Calu3 (cell line): ENCODE data around the gene NRG2. TPM values are rescaled to one million over a fixed set of nuclear protein-coding genes. Genes with fewer than 3 reads are reported as not detected.

Experiments used
- BruUV-seq: library from RNA; stranded (reverse); fragments of 400-500 nt; replicated peaks from 2 replicates; lab custom pipeline; 2021; lab: Mats Ljungman, UMichigan
- CTCF ChIA-PET: fragments of 300-600 bp; sonication (Branson Sonifier 250); formaldehyde crosslinking; loops from one replicate; lab custom pipeline; 2022; ENCODE audit warnings: antibody characterized with exemption; lab: Charles Lee
- DNase-seq: peaks from one replicate; pipeline ENCODE4 v3.0.0; 2022
- H3K27ac Mint-ChIP-seq: one replicate; pipeline ENCODE4 v1.8.0; 2022; ENCODE audit warnings: mixed read lengths; ENCODE audit not compliant: unreplicated experiment
- H3K27me3 Mint-ChIP-seq: one replicate; pipeline ENCODE4 v1.8.0; 2022; ENCODE audit warnings: mixed read lengths; ENCODE audit not compliant: unreplicated experiment
- H3K36me3 Mint-ChIP-seq: one replicate; pipeline ENCODE4 v1.8.0; 2022; ENCODE audit warnings: mild to moderate bottlenecking, moderate library complexity, mixed read lengths; ENCODE audit not compliant: insufficient read depth, unreplicated experiment
- H3K4me1 Mint-ChIP-seq: one replicate; pipeline ENCODE4 v1.8.0; 2022; ENCODE audit warnings: mild to moderate bottlenecking, low read depth, mixed read lengths; ENCODE audit not compliant: unreplicated experiment
- H3K4me3 Mint-ChIP-seq: one replicate; pipeline ENCODE4 v1.8.0; 2022; ENCODE audit warnings: mild to moderate bottlenecking, low read depth, moderate library complexity, mixed read lengths; ENCODE audit not compliant: unreplicated experiment
- H3K9me3 Mint-ChIP-seq: one replicate; pipeline ENCODE4 v1.8.0; 2022; ENCODE audit warnings: low read depth, mixed read lengths; ENCODE audit not compliant: unreplicated experiment
- intact Hi-C: fragments of 100-400 bp; cut with micrococcal nuclease; formaldehyde crosslinking; loops from one replicate; pipeline ENCODE4 v1.10.0; 2022; ENCODE audit not compliant: unreplicated experiment
- total RNA-seq: library from RNA; stranded (reverse); gene quantifications from 2 replicates; pipeline ENCODE4 v1.2.3, GENCODE V29; 2022
- TF ChIP-seq, protein P1 (sequence below): fragments of 200-600 bp; IDR thresholded peaks from one replicate; pipeline ENCODE4 v1.8.0; 2022; ENCODE audit warnings: antibody characterized with exemption; ENCODE audit not compliant: unreplicated experiment

The NRG2 gene
- total RNA-seq, 1 experiment from 2014 or later: 1.4 TPM

DNA sequence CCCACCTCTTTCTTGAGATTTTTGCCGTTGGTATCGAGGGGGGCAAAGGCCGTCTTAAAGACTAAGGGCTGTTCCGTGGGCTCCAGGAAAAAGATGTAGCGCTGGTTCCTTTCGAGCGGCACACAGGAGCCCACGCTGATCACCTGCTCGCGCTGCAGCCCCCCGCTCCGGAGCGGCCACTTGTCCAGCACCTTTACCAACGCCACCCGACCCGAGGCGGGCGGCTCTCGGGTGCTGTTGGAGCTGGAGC lies 781 bp downstream of the NRG2 start:
- BruUV-seq: no TSS peak
- peaks cover 22% of the 10 kb centered on the region for H3K36me3 Mint-ChIP-seq
- intact Hi-C loops: loop anchor here (5.0 kb wide), 1 partner anchor 70 kb away; no protein-coding TSS in a partner anchor
- no peak for DNase-seq
- H3K4me1 Mint-ChIP-seq: peaks cover 30% of the 10 kb centered on the region
- H3K4me3 Mint-ChIP-seq: peak overlapping the region; percentile 83
- no peak overlapping the region for H3K27ac Mint-ChIP-seq
- TF ChIP-seq, protein P1, sequence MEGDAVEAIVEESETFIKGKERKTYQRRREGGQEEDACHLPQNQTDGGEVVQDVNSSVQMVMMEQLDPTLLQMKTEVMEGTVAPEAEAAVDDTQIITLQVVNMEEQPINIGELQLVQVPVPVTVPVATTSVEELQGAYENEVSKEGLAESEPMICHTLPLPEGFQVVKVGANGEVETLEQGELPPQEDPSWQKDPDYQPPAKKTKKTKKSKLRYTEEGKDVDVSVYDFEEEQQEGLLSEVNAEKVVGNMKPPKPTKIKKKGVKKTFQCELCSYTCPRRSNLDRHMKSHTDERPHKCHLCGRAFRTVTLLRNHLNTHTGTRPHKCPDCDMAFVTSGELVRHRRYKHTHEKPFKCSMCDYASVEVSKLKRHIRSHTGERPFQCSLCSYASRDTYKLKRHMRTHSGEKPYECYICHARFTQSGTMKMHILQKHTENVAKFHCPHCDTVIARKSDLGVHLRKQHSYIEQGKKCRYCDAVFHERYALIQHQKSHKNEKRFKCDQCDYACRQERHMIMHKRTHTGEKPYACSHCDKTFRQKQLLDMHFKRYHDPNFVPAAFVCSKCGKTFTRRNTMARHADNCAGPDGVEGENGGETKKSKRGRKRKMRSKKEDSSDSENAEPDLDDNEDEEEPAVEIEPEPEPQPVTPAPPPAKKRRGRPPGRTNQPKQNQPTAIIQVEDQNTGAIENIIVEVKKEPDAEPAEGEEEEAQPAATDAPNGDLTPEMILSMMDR: no peak
- CTCF ChIA-PET: interaction anchor here (0.6 to 2.7 kb wide), 2 partner anchors 66 to 73 kb away, joined by 4 to 10 read pairs; no protein-coding TSS in a partner anchor
- H3K9me3 Mint-ChIP-seq: no peaks in the 10 kb centered on the region
- H3K27me3 Mint-ChIP-seq: peaks cover 28% of the 10 kb centered on the region

DNA sequence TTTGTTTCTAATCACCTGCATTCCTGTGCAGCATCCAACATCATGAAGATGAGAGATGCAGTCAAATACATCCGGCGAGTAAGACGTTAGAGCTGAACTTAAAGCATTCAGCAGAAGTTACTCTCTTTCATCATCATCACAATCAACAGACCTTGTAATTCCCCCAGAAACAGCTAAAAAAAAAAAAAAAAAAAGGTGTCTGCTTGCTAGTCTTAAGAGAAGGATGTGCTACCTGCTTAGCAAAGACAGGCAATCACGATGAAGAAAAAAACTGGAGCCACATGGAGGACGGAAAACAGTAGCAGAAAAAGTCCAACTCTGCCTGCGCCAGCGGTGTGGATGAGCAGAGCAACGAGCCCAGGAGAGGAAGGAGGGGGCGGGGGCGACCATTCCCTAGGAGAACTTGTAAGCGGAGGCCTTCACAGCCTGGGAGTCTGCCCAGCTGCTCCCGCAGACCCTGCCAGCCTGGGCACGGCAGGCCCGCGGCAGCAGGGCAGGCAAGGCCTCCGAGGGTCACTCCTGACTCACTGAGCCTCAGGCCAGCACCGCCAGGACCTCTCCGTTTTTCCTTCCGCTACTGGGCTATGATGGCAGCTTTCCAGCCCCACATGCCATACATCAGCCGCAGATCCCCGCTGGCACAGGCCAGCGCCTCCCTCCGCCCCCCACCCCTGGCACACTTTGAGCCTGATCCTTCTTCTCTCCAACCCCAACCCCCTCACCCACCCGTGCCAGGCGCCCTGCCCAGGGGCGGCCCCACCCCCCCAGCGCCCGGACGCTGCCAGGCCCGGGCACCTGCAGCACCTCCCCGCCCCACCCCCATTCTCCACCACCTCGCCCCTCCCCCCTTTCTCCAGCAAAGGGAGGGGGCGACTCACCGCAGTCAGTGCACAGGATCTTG lies 1.4 kb downstream of the NRG2 start:
- intact Hi-C loops: loop anchor here (5.0 kb wide), 1 partner anchor 69 kb away; no protein-coding TSS in a partner anchor
- Mint-ChIP-seq H3K9me3 (no peaks in the 10 kb centered on the region), H3K4me3 (peak overlapping the region; percentile 83), H3K4me1 (peaks cover 30% of the 10 kb centered on the region), H3K27ac (peak overlapping the region; percentile 38), H3K27me3 (peaks cover 28% of the 10 kb centered on the region), H3K36me3 (peaks cover 22% of the 10 kb centered on the region)
- DNase-seq: peak; percentile 74
- TF ChIP-seq, protein P1: no peak
- CTCF ChIA-PET: interaction anchor here (0.6 to 2.7 kb wide), 3 partner anchors 8 to 73 kb away, joined by 4 to 10 read pairs (median 4); no protein-coding TSS in a partner anchor
- BruUV-seq: no TSS peak

DNA sequence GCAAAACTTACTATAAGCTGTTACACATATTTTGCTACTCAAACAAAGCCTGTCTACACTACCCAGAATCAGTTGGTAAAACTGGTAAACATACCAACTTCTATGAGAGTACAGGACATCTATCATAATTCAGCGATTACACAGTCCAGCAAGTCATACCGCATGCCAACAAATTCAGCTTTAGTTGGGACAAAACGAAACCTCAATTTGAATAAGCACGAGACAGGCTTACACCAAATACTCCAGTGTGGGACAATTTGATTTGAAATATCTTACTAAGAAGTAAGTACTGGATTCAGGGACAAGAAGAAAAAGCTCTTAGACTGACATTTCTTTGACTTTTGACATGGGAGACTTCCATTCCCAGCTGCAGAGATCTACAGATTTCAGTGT lies 2.0 kb downstream of the NRG2 start:
- CTCF ChIA-PET: interaction anchor here (2.7 kb wide), 1 partner anchor 72 kb away, joined by 10 read pairs; no protein-coding TSS in a partner anchor

DNA sequence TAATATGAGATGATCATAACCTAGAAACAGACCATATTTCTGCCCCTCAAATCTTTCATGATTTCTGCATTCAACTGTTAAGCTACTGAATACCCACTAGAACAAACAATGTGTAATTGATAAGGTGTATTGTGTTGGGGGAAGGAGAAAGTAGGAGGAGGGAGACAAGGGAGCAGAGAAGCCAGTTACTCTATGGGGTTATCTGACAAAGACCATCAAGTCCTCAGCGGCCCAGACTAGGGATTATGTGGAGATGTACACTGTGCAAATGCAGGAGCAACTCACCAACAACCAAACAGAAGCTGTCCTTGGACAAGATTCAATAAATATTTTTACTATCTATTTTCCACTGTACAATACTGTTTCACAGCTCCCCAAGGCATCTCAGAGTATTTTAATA lies 2.7 kb downstream of the NRG2 start:
- TF ChIP-seq, protein P1: no peak
- no TSS peak for BruUV-seq
- Mint-ChIP-seq H3K4me1 (peaks cover 30% of the 10 kb centered on the region), H3K4me3 (no peak overlapping the region), H3K9me3 (no peaks in the 10 kb centered on the region), H3K36me3 (peaks cover 22% of the 10 kb centered on the region), H3K27me3 (peaks cover 17% of the 10 kb centered on the region), H3K27ac (no peak overlapping the region)
- intact Hi-C loops: loop anchor here (5.0 kb wide), 1 partner anchor 68 kb away; no protein-coding TSS in a partner anchor
- no peak for DNase-seq
- CTCF ChIA-PET: interaction anchor here (1.3 kb wide), 1 partner anchor 71 kb away, joined by 4 read pairs; no protein-coding TSS in a partner anchor

More for the DNA sequence above, 2.0 kb downstream of the NRG2 start:
- peaks cover 22% of the 10 kb centered on the region for H3K36me3 Mint-ChIP-seq
- H3K27ac Mint-ChIP-seq: peak overlapping the region; percentile 38
- H3K27me3 Mint-ChIP-seq: peaks cover 25% of the 10 kb centered on the region
- no peaks in the 10 kb centered on the region for H3K9me3 Mint-ChIP-seq
- H3K4me1 Mint-ChIP-seq: peaks cover 30% of the 10 kb centered on the region
- intact Hi-C loops: loop anchor here (5.0 kb wide), 1 partner anchor 69 kb away; no protein-coding TSS in a partner anchor
- TF ChIP-seq, protein P1: no peak
- BruUV-seq: TSS peak; percentile 39
- DNase-seq: no peak
- H3K4me3 Mint-ChIP-seq: peak overlapping the region; percentile 83
